Progenitor cell of endocrine pancreas (in vitro differentiated cells): ENCODE results near the gene AP3S1. TPM values are rescaled to one million over a fixed set of nuclear protein-coding genes. Genes with fewer than 3 reads are reported as not detected.

Experiments
- DNase-seq: peaks from one replicate; pipeline ENCODE4 v3.0.0; 2021; ENCODE audit warnings: low spot score; ENCODE audit not compliant: unreplicated experiment
- H3K27ac Mint-ChIP-seq: 2 replicates; pipeline ENCODE4 v1.8.0; 2021; ENCODE audit warnings: mild to moderate bottlenecking, moderate library complexity, mixed read lengths
- H3K27me3 Mint-ChIP-seq: 2 replicates; pipeline ENCODE4 v1.8.0; 2021; ENCODE audit warnings: mixed read lengths
- H3K36me3 Mint-ChIP-seq: 2 replicates; pipeline ENCODE4 v1.8.0; 2022; ENCODE audit warnings: mixed read lengths; ENCODE audit not compliant: insufficient read depth
- H3K4me1 Mint-ChIP-seq: 2 replicates; pipeline ENCODE4 v1.8.0; 2021; ENCODE audit warnings: low read depth, mixed read lengths
- H3K4me3 Mint-ChIP-seq: 2 replicates; pipeline ENCODE4 v1.8.0; 2021; ENCODE audit warnings: low read depth, mild to moderate bottlenecking, moderate library complexity, mixed read lengths
- H3K9me3 Mint-ChIP-seq: 2 replicates; pipeline ENCODE4 v1.8.0; 2021; ENCODE audit warnings: low read depth, mixed read lengths
- CTCF ChIP-seq: fragments of 200-600 bp; sonication (generic); IDR thresholded peaks from one replicate; pipeline ENCODE4 v1.5.0; 2021; ENCODE audit warnings: antibody characterized with exemption, mild to moderate bottlenecking; ENCODE audit not compliant: unreplicated experiment
- total RNA-seq: library from RNA; stranded (reverse); gene quantifications from 2 replicates; pipeline ENCODE4 v1.2.1, GENCODE V29; 2021

Gene AP3S1
- total RNA-seq, 1 donor from 2014 or later, result 65.3 TPM

- Mint-ChIP-seq H3K4me1 (peaks cover 11% of the 10 kb centered on the region), H3K9me3 (no peaks in the 10 kb centered on the region), H3K36me3 (no peaks in the 10 kb centered on the region), H3K27me3 (peaks cover 3% of the 10 kb centered on the region), H3K4me3 (no peak overlapping the region), H3K27ac (no peak overlapping the region)
- no peak for DNase-seq
- TF ChIP-seq CTCF, result no peak
Measured at GRCh38 chr5:115949096-115949495, 107.4 kb downstream of the AP3S1 start.

GRCh38 chr5:115952588-115952987, 110.9 kb downstream of the AP3S1 start:
- DNase-seq, result no peak

GRCh38 chr5:115954144-115954543, 112.4 kb downstream of the AP3S1 start:
- Mint-ChIP-seq H3K27ac (no peak overlapping the region), H3K36me3 (no peaks in the 10 kb centered on the region), H3K4me3 (no peak overlapping the region), H3K9me3 (no peaks in the 10 kb centered on the region), H3K4me1 (peaks cover 13% of the 10 kb centered on the region), H3K27me3 (peaks cover 3% of the 10 kb centered on the region)
- TF ChIP-seq CTCF, result no peak
- DNase-seq, result no peak

More at GRCh38 chr5:115952588-115952987, 110.9 kb downstream of the AP3S1 start:
- H3K27me3 Mint-ChIP-seq, result peaks cover 3% of the 10 kb centered on the region
- H3K27ac Mint-ChIP-seq, result no peak overlapping the region
- no peak overlapping the region for H3K4me3 Mint-ChIP-seq
- peaks cover 13% of the 10 kb centered on the region for H3K4me1 Mint-ChIP-seq
- H3K36me3 Mint-ChIP-seq, result no peaks in the 10 kb centered on the region
- TF ChIP-seq CTCF, result no peak
- H3K9me3 Mint-ChIP-seq, result no peaks in the 10 kb centered on the region

- peaks cover 18% of the 10 kb centered on the region for H3K27me3 Mint-ChIP-seq
- no peak for DNase-seq
- H3K4me3 Mint-ChIP-seq, result no peak overlapping the region
- H3K9me3 Mint-ChIP-seq, result no peaks in the 10 kb centered on the region
- no peak overlapping the region for H3K27ac Mint-ChIP-seq
- no peaks in the 10 kb centered on the region for H3K36me3 Mint-ChIP-seq
- peaks cover 13% of the 10 kb centered on the region for H3K4me1 Mint-ChIP-seq
- TF ChIP-seq CTCF, result no peak
Measured at GRCh38 chr5:115956957-115957356, 115.2 kb downstream of the AP3S1 start.

- DNase-seq, result no peak
- no peak for TF ChIP-seq CTCF
- Mint-ChIP-seq H3K4me3 (no peak overlapping the region), H3K9me3 (no peaks in the 10 kb centered on the region), H3K4me1 (no peaks in the 10 kb centered on the region), H3K36me3 (no peaks in the 10 kb centered on the region), H3K27me3 (peaks cover 46% of the 10 kb centered on the region), H3K27ac (no peak overlapping the region)
Measured at GRCh38 chr5:115961381-115962238, 119.9 kb downstream of the AP3S1 start.
